ENCODE data around the gene MYLK. TPM values are rescaled to one million over a fixed set of nuclear protein-coding genes. Genes with fewer than 3 reads are reported as not detected.

The MYLK gene
- total and polyA plus RNA-seq, 9 donors = 50.2 to 645 (median 205) TPM

- no peaks in the 10 kb centered on the region for H3K36me3 ChIP-seq
- TF ChIP-seq, protein P1, sequence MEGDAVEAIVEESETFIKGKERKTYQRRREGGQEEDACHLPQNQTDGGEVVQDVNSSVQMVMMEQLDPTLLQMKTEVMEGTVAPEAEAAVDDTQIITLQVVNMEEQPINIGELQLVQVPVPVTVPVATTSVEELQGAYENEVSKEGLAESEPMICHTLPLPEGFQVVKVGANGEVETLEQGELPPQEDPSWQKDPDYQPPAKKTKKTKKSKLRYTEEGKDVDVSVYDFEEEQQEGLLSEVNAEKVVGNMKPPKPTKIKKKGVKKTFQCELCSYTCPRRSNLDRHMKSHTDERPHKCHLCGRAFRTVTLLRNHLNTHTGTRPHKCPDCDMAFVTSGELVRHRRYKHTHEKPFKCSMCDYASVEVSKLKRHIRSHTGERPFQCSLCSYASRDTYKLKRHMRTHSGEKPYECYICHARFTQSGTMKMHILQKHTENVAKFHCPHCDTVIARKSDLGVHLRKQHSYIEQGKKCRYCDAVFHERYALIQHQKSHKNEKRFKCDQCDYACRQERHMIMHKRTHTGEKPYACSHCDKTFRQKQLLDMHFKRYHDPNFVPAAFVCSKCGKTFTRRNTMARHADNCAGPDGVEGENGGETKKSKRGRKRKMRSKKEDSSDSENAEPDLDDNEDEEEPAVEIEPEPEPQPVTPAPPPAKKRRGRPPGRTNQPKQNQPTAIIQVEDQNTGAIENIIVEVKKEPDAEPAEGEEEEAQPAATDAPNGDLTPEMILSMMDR (IDR thresholded peaks at IDR 0.05) = no peak
- no peak for TF ChIP-seq EP300 (IDR thresholded peaks at IDR 0.05)
- no peak for TF ChIP-seq POLR2A (IDR thresholded peaks at IDR 0.05)
- no peaks in the 10 kb centered on the region for H3K9me3 ChIP-seq
- H3K27ac ChIP-seq = no peak overlapping the region
- intact Hi-C loops (cut with DNase I) = no loop called here
- no peak overlapping the region for H3K4me3 ChIP-seq
- 69 to 76% (median 70%) methylated on average over 4 of the region's 4 CpGs for WGBS, 3 donors
- no peaks in the 10 kb centered on the region for H3K4me1 ChIP-seq (ENCODE audit: insufficient read depth)
- H3K27me3 ChIP-seq = no peaks in the 10 kb centered on the region
- DNase-seq = no peak
Measured at GRCh38 chr3:123795471-123796251, 88.5 kb downstream of the MYLK start.

- Histone ChIP-seq H3K36me3 (no peaks in the 10 kb centered on the region), H3K27me3 (no peaks in the 10 kb centered on the region), H3K27ac (no peak overlapping the region), H3K4me3 (no peak overlapping the region), H3K4me1 (ENCODE audit: insufficient read depth) (no peaks in the 10 kb centered on the region), H3K9me3 (no peaks in the 10 kb centered on the region)
- intact Hi-C loops (cut with DNase I) = no loop called here
- no peak for DNase-seq
- TF ChIP-seq EP300 (IDR thresholded peaks at IDR 0.05) = no peak
- 91 to 92% (median 92%) methylated on average over 9 of the region's 9 CpGs for WGBS, 3 donors
Measured at GRCh38 chr3:123793425-123793824, 90.7 kb downstream of the MYLK start.

GRCh38 chr3:123792473-123793201 is 91.5 kb downstream of the MYLK start:
- H3K27ac ChIP-seq = no peak overlapping the region

GRCh38 chr3:123791898-123792297 is 92.2 kb downstream of the MYLK start:
- TF ChIP-seq EP300 (IDR thresholded peaks at IDR 0.05) (no peak), POLR2A (IDR thresholded peaks at IDR 0.05) (no peak)
- TF ChIP-seq, protein P1 (IDR thresholded peaks at IDR 0.05) = no peak
- Histone ChIP-seq H3K9me3 (no peaks in the 10 kb centered on the region), H3K27ac (no peak overlapping the region), H3K4me1 (ENCODE audit: insufficient read depth) (no peaks in the 10 kb centered on the region), H3K27me3 (no peaks in the 10 kb centered on the region), H3K36me3 (no peaks in the 10 kb centered on the region), H3K4me3 (no peak overlapping the region)
- 48 to 55% (median 51%) methylated on average over 3 of the region's 3 CpGs for WGBS, 3 donors
- no peak for DNase-seq
- intact Hi-C loops (cut with DNase I) = no loop called here

More at GRCh38 chr3:123792473-123793201, 91.5 kb downstream of the MYLK start:
- no peaks in the 10 kb centered on the region for H3K27me3 ChIP-seq
- H3K9me3 ChIP-seq = no peaks in the 10 kb centered on the region
- 94 to 96% (median 94%) methylated on average over 6 of the region's 6 CpGs for WGBS, 3 donors
- no peak for DNase-seq
- intact Hi-C loops (cut with DNase I) = no loop called here
- H3K36me3 ChIP-seq = no peaks in the 10 kb centered on the region
- H3K4me3 ChIP-seq = no peak overlapping the region
- no peaks in the 10 kb centered on the region for H3K4me1 ChIP-seq (ENCODE audit: insufficient read depth)
- TF ChIP-seq, protein P1 (IDR thresholded peaks at IDR 0.05) = no peak
- no peak for TF ChIP-seq EP300 (IDR thresholded peaks at IDR 0.05)

DNA sequence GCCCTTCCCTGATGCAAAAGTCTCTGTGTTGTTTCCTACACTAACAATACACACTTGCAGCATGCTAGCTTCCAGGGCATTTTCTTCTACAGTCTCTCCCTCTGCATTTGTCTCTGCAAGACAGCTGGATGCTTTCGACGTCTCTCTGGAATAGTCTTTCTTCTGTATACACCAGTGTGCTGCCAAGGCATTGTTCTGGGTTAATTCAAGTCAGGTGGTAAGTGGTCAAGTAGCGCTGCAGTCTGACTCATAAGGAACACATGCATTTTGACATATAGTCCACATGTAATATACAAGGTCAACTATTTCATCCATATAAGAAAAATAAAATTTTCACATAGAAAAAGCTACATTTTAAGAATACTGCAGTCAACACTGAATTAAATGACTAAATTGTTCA is 92.7 kb downstream of the MYLK start:
- H3K27me3 ChIP-seq = no peaks in the 10 kb centered on the region
- no peak overlapping the region for H3K27ac ChIP-seq
- H3K4me3 ChIP-seq = no peak overlapping the region
- H3K36me3 ChIP-seq = no peaks in the 10 kb centered on the region
- no peaks in the 10 kb centered on the region for H3K9me3 ChIP-seq
- intact Hi-C loops (cut with DNase I) = no loop called here
- WGBS, 3 donors = 22 to 40% (median 22%) methylated on average over 3 of the region's 3 CpGs
- H3K4me1 ChIP-seq (ENCODE audit: insufficient read depth) = no peaks in the 10 kb centered on the region
- no peak for DNase-seq
- TF ChIP-seq, protein P1 (IDR thresholded peaks at IDR 0.05) = no peak
- no peak for TF ChIP-seq POLR2A (IDR thresholded peaks at IDR 0.05)
